Endothelial cell of coronary artery (primary cell): ENCODE data around the gene GALR3. TPM values are rescaled to one million over a fixed set of nuclear protein-coding genes. Genes with fewer than 3 reads are reported as not detected.

Source experiments
- total RNA-seq: library from RNA; depleted of rRNA; stranded (reverse); fragments of >200 nt; gene quantifications from 2 replicates; pipeline ENCODE4 v1.2.3, GENCODE V29; 2014

The GALR3 gene
- total RNA-seq = not detected in 2 replicates

DNA sequence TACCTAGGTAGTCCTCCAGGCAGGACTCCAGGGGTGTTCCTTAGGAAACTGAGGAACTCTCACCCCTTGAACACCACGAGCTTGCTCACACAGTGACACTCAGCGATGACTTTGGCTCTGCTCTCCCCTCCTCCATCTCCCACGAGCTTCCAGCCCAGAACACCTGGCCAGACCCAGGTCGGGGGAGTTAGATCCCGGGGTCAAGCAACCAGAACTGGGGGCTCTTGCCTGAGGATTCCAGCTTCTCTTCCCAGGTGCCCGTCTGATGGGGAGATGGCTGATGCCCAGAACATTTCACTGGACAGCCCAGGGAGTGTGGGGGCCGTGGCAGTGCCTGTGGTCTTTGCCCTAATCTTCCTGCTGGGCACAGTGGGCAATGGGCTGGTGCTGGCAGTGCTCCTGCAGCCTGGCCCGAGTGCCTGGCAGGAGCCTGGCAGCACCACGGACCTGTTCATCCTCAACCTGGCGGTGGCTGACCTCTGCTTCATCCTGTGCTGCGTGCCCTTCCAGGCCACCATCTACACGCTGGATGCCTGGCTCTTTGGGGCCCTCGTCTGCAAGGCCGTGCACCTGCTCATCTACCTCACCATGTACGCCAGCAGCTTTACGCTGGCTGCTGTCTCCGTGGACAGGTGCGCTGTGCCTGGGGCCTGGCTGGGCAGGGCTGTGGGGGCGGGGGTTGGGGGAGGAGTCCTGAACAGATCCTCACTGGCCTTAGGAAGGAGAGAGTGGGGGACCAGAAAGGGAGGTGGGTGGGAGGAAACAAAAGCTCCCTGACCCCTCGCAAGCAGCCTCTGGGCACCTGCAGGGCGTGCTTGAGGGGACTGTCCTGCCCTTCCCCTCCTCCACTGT, at the start of gene GALR3:
Gene GALR3, plus strand, starts transcription at position 249 of the 852 bp plus-strand sequence. Its CDS starts 25 bp downstream, at position 274.

GRCh38 chr22:37807410-37808293, 15.5 kb upstream of the GALR3 start, which contains the start of gene GCAT:
GCAT (plus strand) TSS chr22:37807934; CDS start chr22:37807968, 34 bp downstream.

GRCh38 chr22:37849089-37849751, 26.0 kb downstream of the GALR3 start, which contains the start of gene EIF3L:
EIF3L (plus strand) TSS chr22:37849419; CDS start chr22:37849450, 31 bp downstream.

Other genes with a start within 250 kb of the GALR3 start
- gene LGALS2, start 243.3 kb upstream of the GALR3 start, total RNA-seq = not detected in 2 replicates
- 29.3 and 44.0 TPM in 2 replicates for gene GGA1, start 214.5 kb upstream of the GALR3 start, total RNA-seq
- 0.54 and 2.5 TPM in 2 replicates for gene SH3BP1, start 183.7 kb upstream of the GALR3 start, total RNA-seq
- gene PDXP, start 164.7 kb upstream of the GALR3 start, total RNA-seq = 7.2 and 7.4 TPM in 2 replicates
- gene LGALS1, start 147.7 kb upstream of the GALR3 start, total RNA-seq = 7,806 and 8,155 TPM in 2 replicates
- 26.7 and 37.4 TPM in 2 replicates for gene NOL12, start 137.0 kb upstream of the GALR3 start, total RNA-seq
- gene TRIOBP, start 126.3 kb upstream of the GALR3 start, total RNA-seq = 82.5 and 105 TPM in 2 replicates
- 18.5 and 31.3 TPM in 2 replicates for gene GCAT, start 15.4 kb upstream of the GALR3 start, total RNA-seq
- gene ANKRD54, start 21.0 kb downstream of the GALR3 start, total RNA-seq = 22.9 and 31.6 TPM in 2 replicates
- gene EIF3L, start 26.0 kb downstream of the GALR3 start, total RNA-seq = 340 and 346 TPM in 2 replicates
- 25.3 and 35.6 TPM in 2 replicates for gene MICALL1, start 82.9 kb downstream of the GALR3 start, total RNA-seq
- 0.19 and 0.27 TPM in 2 replicates for gene C22orf23, start 130.2 kb downstream of the GALR3 start, total RNA-seq
- gene POLR2F, start 130.3 kb downstream of the GALR3 start, total RNA-seq = 85.0 and 90.1 TPM in 2 replicates
- gene SOX10, start 161.2 kb downstream of the GALR3 start, total RNA-seq = not detected in 2 replicates
- gene PICK1, start 234.0 kb downstream of the GALR3 start, total RNA-seq = 8.5 and 10.0 TPM in 2 replicates